Measurements from ENCODE around the gene REC114. TPM values are rescaled to one million over a fixed set of nuclear protein-coding genes. Genes with fewer than 3 reads are reported as not detected.

Gene REC114
- total and polyA plus RNA-seq, 10 of the 15 experiments (the other 5 are each of a cell fraction or from before 2014, with no cell fraction given), result not detected

DNA sequence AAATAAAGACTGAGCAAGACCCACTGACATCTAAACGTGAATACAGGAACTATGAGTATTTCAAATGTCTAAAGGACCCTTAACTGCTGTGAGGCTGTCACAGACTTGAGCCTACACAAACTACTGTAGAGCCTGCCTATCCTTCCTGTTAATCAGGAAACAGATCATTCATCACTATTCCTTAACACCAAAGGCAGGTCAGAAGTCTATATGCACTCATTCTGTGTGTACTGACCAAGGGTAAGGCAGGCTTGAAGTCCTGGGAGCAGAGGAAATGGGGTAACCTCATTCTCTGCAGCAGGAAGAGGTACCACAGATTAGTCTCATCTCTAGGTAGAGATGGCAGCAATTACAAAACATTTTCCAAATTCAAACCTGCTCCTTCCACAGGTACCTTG is 159.5 kb downstream of the REC114 start (continued):
- TF ChIP-seq, protein P1, sequence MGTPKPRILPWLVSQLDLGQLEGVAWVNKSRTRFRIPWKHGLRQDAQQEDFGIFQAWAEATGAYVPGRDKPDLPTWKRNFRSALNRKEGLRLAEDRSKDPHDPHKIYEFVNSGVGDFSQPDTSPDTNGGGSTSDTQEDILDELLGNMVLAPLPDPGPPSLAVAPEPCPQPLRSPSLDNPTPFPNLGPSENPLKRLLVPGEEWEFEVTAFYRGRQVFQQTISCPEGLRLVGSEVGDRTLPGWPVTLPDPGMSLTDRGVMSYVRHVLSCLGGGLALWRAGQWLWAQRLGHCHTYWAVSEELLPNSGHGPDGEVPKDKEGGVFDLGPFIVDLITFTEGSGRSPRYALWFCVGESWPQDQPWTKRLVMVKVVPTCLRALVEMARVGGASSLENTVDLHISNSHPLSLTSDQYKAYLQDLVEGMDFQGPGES (IDR thresholded peaks at IDR 0.05), result no peak
- TF ChIP-seq, protein P2, sequence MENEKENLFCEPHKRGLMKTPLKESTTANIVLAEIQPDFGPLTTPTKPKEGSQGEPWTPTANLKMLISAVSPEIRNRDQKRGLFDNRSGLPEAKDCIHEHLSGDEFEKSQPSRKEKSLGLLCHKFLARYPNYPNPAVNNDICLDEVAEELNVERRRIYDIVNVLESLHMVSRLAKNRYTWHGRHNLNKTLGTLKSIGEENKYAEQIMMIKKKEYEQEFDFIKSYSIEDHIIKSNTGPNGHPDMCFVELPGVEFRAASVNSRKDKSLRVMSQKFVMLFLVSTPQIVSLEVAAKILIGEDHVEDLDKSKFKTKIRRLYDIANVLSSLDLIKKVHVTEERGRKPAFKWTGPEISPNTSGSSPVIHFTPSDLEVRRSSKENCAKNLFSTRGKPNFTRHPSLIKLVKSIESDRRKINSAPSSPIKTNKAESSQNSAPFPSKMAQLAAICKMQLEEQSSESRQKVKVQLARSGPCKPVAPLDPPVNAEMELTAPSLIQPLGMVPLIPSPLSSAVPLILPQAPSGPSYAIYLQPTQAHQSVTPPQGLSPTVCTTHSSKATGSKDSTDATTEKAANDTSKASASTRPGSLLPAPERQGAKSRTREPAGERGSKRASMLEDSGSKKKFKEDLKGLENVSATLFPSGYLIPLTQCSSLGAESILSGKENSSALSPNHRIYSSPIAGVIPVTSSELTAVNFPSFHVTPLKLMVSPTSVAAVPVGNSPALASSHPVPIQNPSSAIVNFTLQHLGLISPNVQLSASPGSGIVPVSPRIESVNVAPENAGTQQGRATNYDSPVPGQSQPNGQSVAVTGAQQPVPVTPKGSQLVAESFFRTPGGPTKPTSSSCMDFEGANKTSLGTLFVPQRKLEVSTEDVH (IDR thresholded peaks at IDR 0.05; ENCODE audit: low read depth, partially characterized antibody), result no peak

DNA sequence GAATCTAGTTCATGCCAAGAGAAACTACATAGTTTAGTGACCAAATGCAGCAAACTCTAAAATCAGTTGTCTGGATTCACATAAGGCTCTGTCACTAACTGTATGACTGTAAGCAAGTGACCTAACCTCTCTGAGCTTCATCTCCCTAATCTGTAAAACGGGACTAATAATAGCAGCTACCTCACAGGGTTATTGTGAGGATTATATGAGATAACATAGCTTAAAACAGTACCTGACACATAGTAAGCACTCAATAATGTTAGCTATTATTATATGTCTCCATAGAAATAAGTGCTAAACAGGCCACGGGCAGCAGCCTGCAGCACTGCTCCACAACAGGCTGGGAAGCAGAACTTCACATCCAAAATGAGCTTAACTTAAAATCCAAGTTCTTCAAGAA is 160.0 kb downstream of the REC114 start:
- Histone ChIP-seq H4K20me1 (ENCODE audit: control insufficient read depth, insufficient read depth) (no peaks in the 10 kb centered on the region; the same call in 1 of the 2 replicates), H3K4me2 (ENCODE audit: control insufficient read depth, insufficient read depth) (no peak overlapping the region), H3K27me3 (replicated peaks in 1 of 2; ENCODE audit: control insufficient read depth in 2 of 2, insufficient read depth in 2 of 2, low read length in 1 of 2) (no peaks in the 10 kb centered on the region), H2AFZ (ENCODE audit: control insufficient read depth, low read depth, low read length) (no peak overlapping the region), H3K4me3 (no peak overlapping the region), H3K79me2 (ENCODE audit: control insufficient read depth, insufficient read depth, low read length) (peaks cover 74% of the 10 kb centered on the region), H3K36me3 (ENCODE audit: control insufficient read depth in 2 of 2, insufficient read depth in 2 of 2, low read length in 1 of 2) (no peaks in the 10 kb centered on the region; a peak in 1 of 4 replicates), H3K9me3 (replicated peaks; ENCODE audit: control insufficient read depth, insufficient read depth, low read length) (no peaks in the 10 kb centered on the region), H3K27ac (ENCODE audit: control insufficient read depth, insufficient read depth) (no peak overlapping the region), H3K9ac (ENCODE audit: control insufficient read depth, insufficient read depth, low read length) (no peak overlapping the region), H3K4me1 (ENCODE audit: control insufficient read depth, insufficient read depth, low read length) (peaks cover 31% of the 10 kb centered on the region)
- ATAC-seq (peak; percentile 22; the same call in 2 of the 3 replicates), FAIRE-seq (no peak), DNase-seq (ENCODE audit: low read depth, low spot score) (no peak)
- in situ Hi-C loops (cut with MboI), result no loop called here
- SMC1A ChIA-PET (ENCODE audit: uncharacterized antibody, unreplicated experiment), result interaction anchor here (0.6 to 10.9 kb wide), 5 partner anchors 9 to 893 kb away, joined by 3 to 130 read pairs (median 3); partner anchors contain the start of gene NPTN
- TF ChIP-seq SIX5 (IDR thresholded peaks at IDR 0.05; ENCODE audit: low read depth, low read length, severe bottlenecking) (no peak), NBN (IDR thresholded peaks at IDR 0.05) (no peak), CHD1 (IDR thresholded peaks at IDR 0.05; ENCODE audit: low read depth, low read length) (no peak), POLR2AphosphoS2 (IDR thresholded peaks at IDR 0.05; ENCODE audit: low read depth, low read length) (no peak), NR2F1 (conservative IDR thresholded peaks at IDR 0.05) (no peak)
- TF ChIP-seq, protein P3, sequence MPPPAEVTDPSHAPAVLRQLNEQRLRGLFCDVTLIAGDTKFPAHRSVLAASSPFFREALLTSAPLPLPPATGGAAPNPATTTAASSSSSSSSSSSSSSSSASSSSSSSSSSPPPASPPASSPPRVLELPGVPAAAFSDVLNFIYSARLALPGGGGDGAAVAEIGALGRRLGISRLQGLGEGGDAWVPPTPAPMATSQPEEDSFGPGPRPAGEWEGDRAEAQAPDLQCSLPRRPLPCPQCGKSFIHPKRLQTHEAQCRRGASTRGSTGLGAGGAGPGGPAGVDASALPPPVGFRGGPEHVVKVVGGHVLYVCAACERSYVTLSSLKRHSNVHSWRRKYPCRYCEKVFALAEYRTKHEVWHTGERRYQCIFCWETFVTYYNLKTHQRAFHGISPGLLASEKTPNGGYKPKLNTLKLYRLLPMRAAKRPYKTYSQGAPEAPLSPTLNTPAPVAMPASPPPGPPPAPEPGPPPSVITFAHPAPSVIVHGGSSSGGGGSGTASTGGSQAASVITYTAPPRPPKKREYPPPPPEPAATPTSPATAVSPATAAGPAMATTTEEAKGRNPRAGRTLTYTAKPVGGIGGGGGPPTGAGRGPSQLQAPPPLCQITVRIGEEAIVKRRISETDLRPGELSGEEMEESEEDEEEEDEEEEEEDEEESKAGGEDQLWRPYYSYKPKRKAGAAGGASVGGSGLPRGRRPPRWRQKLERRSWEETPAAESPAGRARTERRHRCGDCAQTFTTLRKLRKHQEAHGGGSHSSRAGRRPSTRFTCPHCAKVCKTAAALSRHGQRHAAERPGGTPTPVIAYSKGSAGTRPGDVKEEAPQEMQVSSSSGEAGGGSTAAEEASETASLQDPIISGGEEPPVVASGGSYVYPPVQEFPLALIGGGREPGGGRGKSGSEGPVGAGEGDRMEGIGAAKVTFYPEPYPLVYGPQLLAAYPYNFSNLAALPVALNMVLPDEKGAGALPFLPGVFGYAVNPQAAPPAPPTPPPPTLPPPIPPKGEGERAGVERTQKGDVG (CRISPR knock-in tag; IDR thresholded peaks at IDR 0.05), result no peak
- TF ChIP-seq, protein P4, sequence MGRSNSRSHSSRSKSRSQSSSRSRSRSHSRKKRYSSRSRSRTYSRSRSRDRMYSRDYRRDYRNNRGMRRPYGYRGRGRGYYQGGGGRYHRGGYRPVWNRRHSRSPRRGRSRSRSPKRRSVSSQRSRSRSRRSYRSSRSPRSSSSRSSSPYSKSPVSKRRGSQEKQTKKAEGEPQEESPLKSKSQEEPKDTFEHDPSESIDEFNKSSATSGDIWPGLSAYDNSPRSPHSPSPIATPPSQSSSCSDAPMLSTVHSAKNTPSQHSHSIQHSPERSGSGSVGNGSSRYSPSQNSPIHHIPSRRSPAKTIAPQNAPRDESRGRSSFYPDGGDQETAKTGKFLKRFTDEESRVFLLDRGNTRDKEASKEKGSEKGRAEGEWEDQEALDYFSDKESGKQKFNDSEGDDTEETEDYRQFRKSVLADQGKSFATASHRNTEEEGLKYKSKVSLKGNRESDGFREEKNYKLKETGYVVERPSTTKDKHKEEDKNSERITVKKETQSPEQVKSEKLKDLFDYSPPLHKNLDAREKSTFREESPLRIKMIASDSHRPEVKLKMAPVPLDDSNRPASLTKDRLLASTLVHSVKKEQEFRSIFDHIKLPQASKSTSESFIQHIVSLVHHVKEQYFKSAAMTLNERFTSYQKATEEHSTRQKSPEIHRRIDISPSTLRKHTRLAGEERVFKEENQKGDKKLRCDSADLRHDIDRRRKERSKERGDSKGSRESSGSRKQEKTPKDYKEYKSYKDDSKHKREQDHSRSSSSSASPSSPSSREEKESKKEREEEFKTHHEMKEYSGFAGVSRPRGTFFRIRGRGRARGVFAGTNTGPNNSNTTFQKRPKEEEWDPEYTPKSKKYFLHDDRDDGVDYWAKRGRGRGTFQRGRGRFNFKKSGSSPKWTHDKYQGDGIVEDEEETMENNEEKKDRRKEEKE (IDR thresholded peaks at IDR 0.05), result no peak
- WGBS (ENCODE audit: insufficient coverage, insufficient replicate concordance, low lambda C conversion rate, missing lambda C conversion rate), result 50% methylated on average over 2 of the region's 2 CpGs
- no TSS peak for BruUV-seq (replicated peaks)
- POLR2A ChIA-PET, result interaction anchor here (0.6 to 1.4 kb wide), 2 partner anchors 11 to 34 kb away, joined by 3 to 4 read pairs; no protein-coding TSS in a partner anchor
- intact Hi-C loops (cut with micrococcal nuclease; ENCODE audit: unreplicated experiment), result no loop called here
- CTCF ChIA-PET, result interaction anchor here (1.5 to 11.1 kb wide), 2 partner anchors 31 to 97 kb away, joined by 5 to 170 read pairs; partner anchors contain the start of gene NPTN
- RAD21 ChIA-PET (ENCODE audit: unreplicated experiment), result interaction anchor here (2.0 kb wide), 1 partner anchor 33 kb away, joined by 10 read pairs; no protein-coding TSS in a partner anchor

Data from GM12878 (cell line).